HG02642 (cell line): Measurements from ENCODE around the gene SLC17A4.
"Not testable (repeated sequence)": the region's sequence is repeated elsewhere in the genome, so short reads cannot be mapped to it uniquely, and the experiment has no call there.

ENCODE experiments used
- ATAC-seq: cut with Tn5 transposase; IDR thresholded peaks from one replicate; pipeline ENCODE4 v1.9.1; 2021; ENCODE audit warnings: mild to moderate bottlenecking; ENCODE audit not compliant: unreplicated experiment, poor library complexity

Gene SLC17A4

GRCh38 chr6:25748601-25749517, 5.7 kb upstream of the SLC17A4 start:
- not testable (repeated sequence) for ATAC-seq

DNA sequence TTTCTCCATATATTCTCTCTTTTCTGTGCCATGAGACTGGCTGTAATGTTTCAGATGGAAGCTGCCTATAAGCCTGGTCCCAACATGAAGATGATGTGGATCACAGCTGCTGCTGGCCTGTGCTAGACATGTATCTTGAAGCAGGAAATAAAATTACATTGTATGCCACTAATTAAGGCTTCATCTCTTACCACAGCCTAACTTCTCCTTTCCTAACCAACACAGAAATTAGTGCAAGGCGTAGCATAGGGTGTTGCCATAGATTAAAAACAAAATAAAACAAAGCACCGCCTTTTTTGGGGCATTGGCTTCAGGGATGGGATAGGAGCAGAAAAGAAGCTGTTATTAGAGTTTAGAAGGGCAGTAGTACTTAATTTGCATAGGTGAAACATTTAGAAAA, 4.7 kb upstream of the SLC17A4 start:
- ATAC-seq = no peak

DNA sequence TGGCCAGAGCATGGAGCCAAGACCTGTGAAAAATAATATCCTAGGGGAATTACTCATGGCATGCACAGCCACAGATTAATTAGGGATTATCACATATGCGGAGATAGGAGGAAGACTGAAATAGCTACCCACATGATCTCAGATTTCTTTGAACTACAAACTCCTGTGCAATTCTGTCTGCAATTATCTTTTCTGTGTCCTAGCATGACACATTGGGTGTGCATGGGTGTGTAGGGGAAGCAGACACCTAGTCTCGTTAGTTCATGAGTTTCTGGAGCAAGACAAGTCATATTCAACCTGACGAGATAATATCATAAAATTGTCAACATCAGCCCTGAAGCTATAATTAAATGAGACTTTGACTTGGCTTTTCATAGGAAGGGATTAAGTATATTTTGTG, 3.6 kb upstream of the SLC17A4 start:
- ATAC-seq = no peak

DNA sequence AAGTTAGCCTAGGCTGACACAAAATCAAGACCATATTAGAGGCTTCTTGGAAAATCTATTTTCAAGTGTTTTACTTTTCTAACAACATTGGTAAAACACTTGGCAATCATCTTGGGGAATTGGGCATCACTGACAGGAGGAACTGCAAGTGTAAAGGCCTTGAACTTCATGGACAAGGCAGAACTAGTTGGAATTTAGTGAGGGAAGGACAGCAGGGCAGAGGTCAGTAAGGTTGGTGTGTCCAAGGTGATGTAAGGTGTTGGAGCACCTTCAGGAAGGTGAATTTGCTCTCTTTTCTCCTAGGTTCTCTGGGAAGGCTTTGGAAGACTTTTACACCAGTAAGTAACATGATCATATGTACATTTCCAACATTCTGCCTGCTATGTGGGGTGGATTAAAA, 1.5 kb upstream of the SLC17A4 start:
- ATAC-seq = no peak

GRCh38 chr6:25755483-25755882, 941 bp downstream of the SLC17A4 start:
- no peak for ATAC-seq

DNA sequence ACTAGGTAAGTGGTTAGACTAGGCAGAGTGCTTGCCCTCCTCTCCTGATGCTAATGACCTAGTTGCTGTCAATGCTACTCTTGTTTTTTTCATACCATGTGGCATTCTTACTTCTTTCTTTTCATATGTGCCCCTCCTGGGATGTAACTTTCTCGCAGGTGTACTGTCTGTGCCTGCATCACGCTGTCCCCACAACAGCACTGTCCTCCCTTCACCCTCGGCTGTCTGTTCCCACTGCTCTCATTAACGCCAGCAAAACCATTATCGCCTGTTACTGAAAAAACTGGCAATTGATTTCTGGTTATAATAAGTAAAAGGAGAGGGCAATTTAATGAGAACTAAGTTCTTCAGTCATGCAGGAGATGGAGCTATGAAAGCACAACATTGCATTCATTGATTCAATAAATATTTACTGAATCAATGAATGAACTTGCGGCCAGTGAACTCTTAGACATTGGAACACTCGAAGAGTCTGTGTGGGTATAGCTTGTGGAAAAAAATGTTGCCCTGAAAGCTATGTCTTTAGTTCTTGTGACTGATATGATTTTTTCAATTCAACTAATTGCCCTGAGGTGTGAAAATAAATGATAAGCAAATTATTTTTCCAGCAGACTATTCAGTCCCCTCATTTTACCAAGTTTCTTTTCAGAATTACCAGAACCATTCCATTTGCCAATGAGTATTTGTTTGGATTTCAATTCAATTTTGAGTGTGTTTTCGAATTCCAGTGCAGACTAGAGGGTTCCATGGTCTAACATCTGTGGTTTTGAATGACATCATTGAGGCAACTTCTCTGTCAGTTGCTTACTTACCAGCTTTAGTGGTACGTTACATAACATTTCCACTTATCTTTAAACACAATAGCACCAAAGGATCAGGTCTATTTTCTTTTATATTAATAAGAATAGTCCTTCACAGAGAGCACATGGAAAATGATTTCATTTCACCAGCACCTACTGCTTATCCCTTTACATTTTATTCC, 2.1 kb downstream of the SLC17A4 start:
- ATAC-seq = no peak

DNA sequence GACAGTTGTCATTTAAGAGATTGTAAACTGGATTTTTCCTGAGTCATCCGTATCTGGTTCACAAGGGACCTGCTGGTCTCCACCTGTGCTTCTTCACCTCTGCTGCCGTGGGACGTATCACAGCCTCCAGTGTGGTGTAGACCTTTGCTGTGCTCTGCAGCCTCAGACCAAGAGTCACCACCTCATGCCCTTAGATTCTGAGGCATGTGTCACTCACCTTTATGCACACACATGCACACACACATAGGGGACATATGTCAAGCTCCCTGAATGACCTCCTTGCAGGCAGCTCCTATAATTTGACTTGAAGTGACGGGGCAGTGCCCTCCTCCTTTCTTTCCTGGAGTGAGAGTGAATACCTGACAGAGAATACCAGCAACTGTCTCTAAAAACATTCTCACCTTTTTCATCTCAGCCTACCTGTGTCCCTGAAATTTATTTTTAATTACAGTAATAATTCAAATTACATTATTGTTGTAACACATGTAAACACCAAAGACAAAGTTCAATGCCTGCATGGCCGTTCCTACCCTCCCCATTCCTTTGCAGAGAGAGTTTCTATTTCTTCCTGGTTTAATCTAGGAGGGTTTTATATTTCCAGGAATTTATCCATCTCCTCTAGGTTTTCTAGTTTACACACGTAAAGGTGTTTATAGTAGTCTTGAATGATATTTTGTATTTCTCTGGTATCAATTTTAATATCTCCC, 3.5 kb downstream of the SLC17A4 start:
- ATAC-seq = no peak

- ATAC-seq = no peak
Observed at GRCh38 chr6:25764611-25765010, 10.1 kb downstream of the SLC17A4 start.

- ATAC-seq = no peak
Observed at GRCh38 chr6:25768566-25768965, 14.0 kb downstream of the SLC17A4 start.

- no peak for ATAC-seq
Observed at GRCh38 chr6:25769983-25770382, 15.4 kb downstream of the SLC17A4 start.

- no peak for ATAC-seq
Observed at GRCh38 chr6:25774120-25774715, 19.7 kb downstream of the SLC17A4 start.

DNA sequence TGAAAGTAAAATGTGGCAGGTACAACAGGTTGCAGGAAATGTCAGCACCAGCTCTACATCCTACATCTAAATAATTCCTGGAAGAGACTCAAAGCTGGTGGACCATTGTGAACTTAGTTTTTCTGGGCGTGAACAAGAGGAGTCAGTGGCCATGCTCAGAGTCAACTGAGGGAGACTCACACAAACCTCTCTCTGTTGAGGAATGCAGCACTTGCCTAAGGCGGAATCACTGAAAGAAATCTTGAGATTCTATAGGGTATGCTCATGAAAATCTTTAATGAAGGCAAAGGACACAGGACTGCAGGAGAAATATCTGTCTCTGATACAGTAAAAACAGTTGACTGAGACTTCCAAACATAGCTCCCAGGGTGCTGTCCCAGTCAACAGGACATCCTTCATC, 22.5 kb downstream of the SLC17A4 start:
- no peak for ATAC-seq

GRCh38 chr6:25777856-25778649, 23.5 kb downstream of the SLC17A4 start:
- ATAC-seq = no peak

DNA sequence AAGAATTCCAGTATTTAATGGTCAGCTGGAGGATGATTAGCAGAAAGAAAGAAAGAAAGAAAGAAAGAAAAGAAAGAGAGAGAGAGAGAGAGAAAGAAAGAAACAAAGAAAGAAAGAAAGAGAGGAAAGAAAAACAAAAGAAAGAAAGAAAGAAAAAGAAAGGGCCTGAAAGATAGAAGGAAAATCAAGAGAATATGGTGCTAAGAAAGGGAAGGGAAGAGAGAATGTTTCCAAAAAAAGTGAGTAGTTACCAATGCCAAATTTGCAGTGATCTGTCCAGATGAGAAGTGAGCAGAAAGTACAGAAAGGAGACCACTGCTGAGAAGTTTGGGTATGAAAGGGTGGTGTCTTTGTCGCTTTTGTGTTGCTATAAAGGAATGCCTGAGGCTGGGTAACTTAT, 26.6 kb downstream of the SLC17A4 start:
- no peak for ATAC-seq

DNA sequence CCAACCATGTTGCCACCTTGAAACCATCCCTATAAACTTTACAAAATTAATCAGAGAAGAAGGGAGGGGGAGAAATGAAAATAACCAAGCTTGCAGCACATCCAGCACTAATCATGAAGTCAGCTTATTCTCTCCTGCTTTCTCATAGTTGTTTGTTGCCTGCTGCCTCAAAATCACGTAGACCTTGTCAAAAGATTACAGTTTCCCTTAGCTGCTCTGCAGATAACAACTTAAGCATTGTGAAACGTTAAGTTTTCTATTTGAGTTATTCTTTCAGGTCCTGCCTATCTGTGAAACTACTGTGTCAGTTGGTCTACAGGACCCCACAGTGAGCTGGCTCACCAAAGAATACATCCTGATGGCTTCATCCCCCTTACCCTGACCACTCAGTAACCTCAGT, 32.9 kb downstream of the SLC17A4 start:
- ATAC-seq = no peak

DNA sequence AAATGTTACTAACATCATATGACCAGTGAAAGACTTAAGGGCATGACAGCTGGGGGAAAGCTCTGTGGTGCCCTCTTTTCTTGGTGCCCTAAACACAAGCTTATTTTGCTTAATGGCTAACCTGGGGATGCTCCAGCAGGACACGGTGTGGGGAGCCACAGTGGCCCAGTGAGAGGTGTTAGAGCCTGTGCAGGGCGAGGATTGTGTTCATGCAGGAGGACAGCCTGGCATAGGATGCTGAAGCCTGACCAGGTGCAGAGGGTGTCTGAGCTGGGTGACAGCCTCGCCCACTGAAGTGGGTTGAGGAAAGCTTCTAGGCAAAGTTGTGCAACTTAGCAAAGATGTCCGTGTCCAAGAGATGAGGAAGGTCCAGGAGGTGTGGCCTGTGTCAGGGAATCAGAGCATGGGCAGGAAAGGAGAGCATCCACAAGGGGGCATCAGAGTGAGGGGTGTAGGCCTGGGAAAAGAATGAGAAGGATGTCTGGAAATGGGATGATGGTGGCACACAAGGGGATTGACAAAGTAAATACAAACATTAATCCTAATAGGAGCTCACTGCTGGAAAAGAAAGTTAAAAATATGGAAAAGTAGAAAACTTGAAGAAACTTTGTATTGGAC, 33.9 kb downstream of the SLC17A4 start:
- no peak for ATAC-seq

GRCh38 chr6:25789475-25789874, 34.9 kb downstream of the SLC17A4 start:
- ATAC-seq = no peak

DNA sequence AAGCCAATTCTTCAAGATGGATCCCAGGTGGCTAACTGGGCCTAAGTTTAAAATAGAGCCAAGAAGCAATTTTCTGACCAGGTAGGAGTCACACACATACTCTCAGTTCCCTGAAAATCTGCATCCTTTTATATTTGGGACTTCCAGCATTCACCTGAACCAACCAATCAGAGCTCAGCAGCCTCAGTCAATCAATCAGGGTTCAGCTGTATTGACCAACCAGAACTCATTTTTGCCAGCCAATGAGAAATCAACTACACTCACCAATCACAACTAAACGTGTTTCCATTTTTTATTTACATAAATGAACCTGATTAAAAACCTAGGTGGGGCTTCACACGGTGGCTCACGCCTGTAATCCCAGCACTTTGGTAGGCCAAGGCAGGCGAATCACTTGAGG, 37.5 kb downstream of the SLC17A4 start:
- ATAC-seq = no peak

DNA sequence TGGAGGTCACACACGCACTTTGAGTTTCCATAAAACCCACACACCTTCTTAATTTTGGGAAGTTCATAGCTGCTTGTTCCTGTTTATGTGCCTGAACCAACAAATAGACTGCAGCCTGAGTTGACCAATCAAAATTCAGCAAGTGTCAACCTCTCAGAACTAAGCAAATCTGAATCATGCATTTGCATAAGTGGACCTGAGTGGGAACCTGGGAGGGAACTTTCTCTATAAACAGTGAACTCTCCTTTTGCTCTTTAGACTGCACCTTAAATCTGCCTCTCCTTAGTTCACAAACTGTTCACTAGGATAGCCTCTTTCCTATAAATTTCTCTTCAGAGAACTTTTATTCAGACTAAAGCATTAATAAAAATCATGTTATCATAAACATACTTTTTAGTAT, 39.4 kb downstream of the SLC17A4 start:
- no peak for ATAC-seq
